H1 (cell line): ENCODE data around the gene TNS3. TPM values are rescaled to one million over a fixed set of nuclear protein-coding genes. Genes with fewer than 3 reads are reported as not detected.

Experiments
- CTCF ChIA-PET: fragments of 300-600 bp; sonication (Branson Sonifier 250); formaldehyde crosslinking; loops from one replicate; lab custom pipeline; 2021; ENCODE audit not compliant: partially characterized antibody; lab: Charles Lee
- POLR2A ChIA-PET: fragments of 300-600 bp; sonication (Branson Sonifier 250); formaldehyde crosslinking; loops from one replicate; lab custom pipeline; 2021; ENCODE audit warnings: inconsistent platforms; ENCODE audit not compliant: partially characterized antibody; lab: Charles Lee
- DNase-seq, 2 experiments: peaks; one replicate each; pipeline versions ENCODE4 v3.0.0 to v3.0.0-alpha.2; 2010 to 2022; ENCODE audit warnings: low spot score in 2 of 2, low read depth in 1 of 2, mixed read lengths in 1 of 2
- FAIRE-seq: peaks from 2 replicates; lab custom pipeline; 2011; peaks lifted over from hg19 to GRCh38; lab: Jason Lieb, UNC
- H2AFZ ChIP-seq: 2 replicates; pipeline ENCODE4 v1.8.1; 2012; ENCODE audit warnings: low read length, inconsistent platforms
- H2AK5ac ChIP-seq: 2 replicates; pipeline ENCODE4 v1.6.1; 2013; ENCODE audit warnings: low read depth, low read length
- H2BK120ac ChIP-seq: replicated peaks from 2 replicates; pipeline ENCODE3; 2013; ENCODE audit warnings: low read depth, low read length, inconsistent platforms
- H2BK12ac ChIP-seq: 2 replicates; pipeline ENCODE4 v1.6.1; 2013; ENCODE audit warnings: low read depth, low read length
- H2BK15ac ChIP-seq: 2 replicates; pipeline ENCODE4 v1.6.1; 2013; ENCODE audit warnings: low read length
- H2BK20ac ChIP-seq: 2 replicates; pipeline ENCODE4 v1.6.1; 2013; ENCODE audit warnings: low read length
- H2BK5ac ChIP-seq: 2 replicates; pipeline ENCODE4 v1.6.1; 2013; ENCODE audit warnings: low read depth, low read length
- H3K14ac ChIP-seq: 2 replicates; pipeline ENCODE4 v1.6.1; 2013; ENCODE audit warnings: inconsistent platforms; ENCODE audit not compliant: insufficient read length
- H3K18ac ChIP-seq: 2 replicates; pipeline ENCODE4 v1.6.1; 2013; ENCODE audit warnings: low read length; ENCODE audit errors: extremely low read depth
- H3K23ac ChIP-seq: 2 replicates; pipeline ENCODE4 v1.6.1; 2013; ENCODE audit warnings: inconsistent platforms; ENCODE audit not compliant: insufficient read length
- H3K23me2 ChIP-seq: 2 replicates; pipeline ENCODE4 v1.6.1; 2013; ENCODE audit warnings: low read depth, low read length
- H3K27ac ChIP-seq: 2 replicates; pipeline ENCODE4 v1.6.1; 2011; ENCODE audit warnings: low read depth, low read length, inconsistent platforms
- H3K27me3 ChIP-seq, 4 experiments: replicated peaks in 1 of 4; 1 replicate in 1 of 4; 2 replicates in 3 of 4; pipeline versions ENCODE4 v1.6.1 to v1.8.1; 2011 to 2013; ENCODE audit warnings: low read length in 3 of 4, mild to moderate bottlenecking in 3 of 4, inconsistent platforms in 2 of 4, mixed read lengths in 2 of 4, moderate library complexity in 1 of 4; ENCODE audit not compliant: control insufficient read depth in 3 of 4, insufficient read depth in 3 of 4; ENCODE audit errors: extremely low read depth in 1 of 4
- H3K36me3 ChIP-seq, 4 experiments: 2 replicates each; pipeline versions ENCODE4 v1.6.1 to v1.8.1; 2011 to 2013; ENCODE audit warnings: mild to moderate bottlenecking in 4 of 4, low read length in 3 of 4, moderate library complexity in 2 of 4, control low read depth in 1 of 4, inconsistent platforms in 1 of 4; ENCODE audit not compliant: insufficient read depth in 4 of 4, control insufficient read depth in 2 of 4
- H3K4ac ChIP-seq: replicated peaks from 2 replicates; pipeline ENCODE3; 2013; ENCODE audit warnings: low read length, low read depth, mixed read lengths, inconsistent platforms; ENCODE audit not compliant: insufficient read length
- H3K4me1 ChIP-seq, 4 experiments: replicated peaks in 1 of 4; 1 replicate in 1 of 4; 2 replicates in 3 of 4; pipeline versions ENCODE4 v1.6.1 to v1.8.1; 2011 to 2013; ENCODE audit warnings: low read length in 3 of 4, inconsistent platforms in 2 of 4, mixed read lengths in 1 of 4; ENCODE audit not compliant: insufficient read depth in 4 of 4, control insufficient read depth in 3 of 4
- H3K4me2 ChIP-seq, 2 experiments: 2 replicates each; pipeline versions ENCODE4 v1.6.1 to v1.8.1; 2011 to 2013; ENCODE audit warnings: low read depth in 2 of 2, low read length in 2 of 2, control low read depth in 1 of 2, inconsistent platforms in 1 of 2, mild to moderate bottlenecking in 1 of 2; ENCODE audit not compliant: insufficient read depth in 1 of 2
- H3K4me3 ChIP-seq, 4 experiments: fragments of 200-600, 300-600 bp in 1 of 4; sonication (generic), shearing (Covaris generic), sonication (Bioruptor Twin) in 1 of 4; 2 replicates each; pipeline versions ENCODE4 v1.5.1 to v1.8.1; 2011 to 2016; ENCODE audit warnings: low read length in 4 of 4, low read depth in 3 of 4, control low read depth in 2 of 4, inconsistent platforms in 2 of 4, mild to moderate bottlenecking in 2 of 4, mixed read lengths in 1 of 4, moderate library complexity in 1 of 4; ENCODE audit not compliant: insufficient read depth in 2 of 4; ENCODE audit errors: extremely low read depth in 1 of 4
- H3K56ac ChIP-seq: replicated peaks from 2 replicates; pipeline ENCODE3; 2013; ENCODE audit warnings: low read depth, mild to moderate bottlenecking, mixed read lengths, low read length, inconsistent platforms; ENCODE audit not compliant: insufficient read length
- H3K79me1 ChIP-seq: 2 replicates; pipeline ENCODE4 v1.6.1; 2013; ENCODE audit warnings: low read depth, low read length, control low read depth
- H3K79me2 ChIP-seq, 2 experiments: 2 replicates each; pipeline versions ENCODE4 v1.6.1 to v1.8.1; 2012 to 2013; ENCODE audit warnings: low read length in 2 of 2, mild to moderate bottlenecking in 2 of 2, inconsistent platforms in 1 of 2; ENCODE audit not compliant: insufficient read depth in 2 of 2, control insufficient read depth in 1 of 2
- H3K9ac ChIP-seq, 4 experiments: replicated peaks in 1 of 4; 1 replicate in 1 of 4; 2 replicates in 3 of 4; pipeline versions ENCODE4 v1.6.1 to v1.8.1; 2011 to 2013; ENCODE audit warnings: low read depth in 3 of 4, low read length in 3 of 4, control low read depth in 2 of 4, mild to moderate bottlenecking in 2 of 4, moderate library complexity in 2 of 4, inconsistent platforms in 1 of 4; ENCODE audit errors: extremely low read depth in 1 of 4
- H3K9me3 ChIP-seq, 2 experiments: 2 replicates each; pipeline versions ENCODE4 v1.6.1 to v1.8.1; 2012 to 2013; ENCODE audit warnings: mild to moderate bottlenecking in 2 of 2, moderate library complexity in 2 of 2, control low read depth in 1 of 2, inconsistent platforms in 1 of 2, low read depth in 1 of 2, low read length in 1 of 2, mixed read lengths in 1 of 2; ENCODE audit not compliant: insufficient read depth in 2 of 2
- H4K20me1 ChIP-seq, 2 experiments: replicated peaks in 1 of 2; 2 replicates each; pipeline versions ENCODE3 to v1.8.1; 2011 to 2013; ENCODE audit warnings: inconsistent platforms in 2 of 2, low read length in 2 of 2, mild to moderate bottlenecking in 1 of 2; ENCODE audit not compliant: insufficient read depth in 2 of 2, control insufficient read depth in 1 of 2
- H4K5ac ChIP-seq: 2 replicates; pipeline ENCODE4 v1.6.1; 2013; ENCODE audit warnings: low read length, low read depth, mixed read lengths, inconsistent platforms; ENCODE audit not compliant: insufficient read length
- H4K8ac ChIP-seq: 2 replicates; pipeline ENCODE4 v1.8.0; 2013; ENCODE audit warnings: mild to moderate bottlenecking, moderate library complexity, low read length, inconsistent platforms; ENCODE audit not compliant: insufficient read depth; ENCODE audit errors: extremely low read depth
- H4K91ac ChIP-seq: replicated peaks from 2 replicates; pipeline ENCODE3; 2013; ENCODE audit warnings: low read length, mixed read lengths, inconsistent platforms; ENCODE audit not compliant: insufficient read length
- ASH2L ChIP-seq: fragments of 200-600, 300-600 bp; sonication (generic); IDR thresholded peaks from one replicate; pipeline ENCODE4 v1.7.1; 2017; ENCODE audit warnings: low read length
- CREB1 ChIP-seq: IDR thresholded peaks from 2 replicates; pipeline ENCODE4 v1.6.1; 2012; ENCODE audit warnings: inconsistent platforms
- HDAC2 ChIP-seq, 2 experiments: fragments of 300-600 bp in 1 of 2; sonication (generic) in 1 of 2; IDR thresholded peaks; 2 replicates each; pipeline ENCODE4 v1.6.1; 2011 to 2012; ENCODE audit warnings: low read depth in 2 of 2, low read length in 2 of 2, mild to moderate bottlenecking in 2 of 2, moderate library complexity in 2 of 2, borderline replicate concordance in 1 of 2, inconsistent platforms in 1 of 2
- TAF7 ChIP-seq: optimal IDR thresholded peaks from 2 replicates; pipeline ENCODE3; 2011; ENCODE audit warnings: low read depth, mild to moderate bottlenecking, inconsistent platforms, low read length, moderate library complexity, borderline replicate concordance
- WGBS, 2 experiments: shearing (Covaris generic) in 1 of 2; methylation state at CpG; one replicate each; pipeline versions ENCODE4 v1.1.6 to v1.1.7; 2013 to 2015; ENCODE audit warnings: low lambda C conversion rate in 2 of 2, mixed read lengths in 2 of 2, inconsistent platforms in 1 of 2, low coverage in 1 of 2, missing lambda C conversion rate in 1 of 2; ENCODE audit not compliant: insufficient replicate concordance in 2 of 2, insufficient coverage in 1 of 2, insufficient read length in 1 of 2; ENCODE audit errors: extremely low coverage in 1 of 2, missing lambda C conversion rate in 1 of 2; 5-methylcytosine and 5-hydroxymethylcytosine counted together
- polyA plus RNA-seq, 7 experiments: library from polyadenylated mRNA; depleted of rRNA in 3 of 7; stranded (reverse) in 5 of 7; unstranded in 2 of 7; fragments of >200 nt in 5 of 7; fragments of 200-250 nt in 2 of 7; gene quantifications; 1 replicate in 5 of 7; 2 replicates in 1 of 7; 4 replicates in 1 of 7; pipeline versions ENCODE4 v1.2.1 to v1.2.3, GENCODE V29; 2011 to 2013; ENCODE audit warnings: missing spikeins in 2 of 7, mixed read lengths in 2 of 7
- total RNA-seq: library from RNA; stranded (reverse); fragmentation: NEBNext Ultra II Directional; extraction: Animal tissue kit (Norgen Biotek cat#: 25700); gene quantifications from 2 replicates; pipeline ENCODE4 v1.2.1, GENCODE V29; 2021

Gene TNS3
- total and polyA plus RNA-seq, 2 of the 8 experiments (the other 6 are each of a cell fraction or from before 2014, with no cell fraction given), result 11.9 to 24.2 TPM

DNA sequence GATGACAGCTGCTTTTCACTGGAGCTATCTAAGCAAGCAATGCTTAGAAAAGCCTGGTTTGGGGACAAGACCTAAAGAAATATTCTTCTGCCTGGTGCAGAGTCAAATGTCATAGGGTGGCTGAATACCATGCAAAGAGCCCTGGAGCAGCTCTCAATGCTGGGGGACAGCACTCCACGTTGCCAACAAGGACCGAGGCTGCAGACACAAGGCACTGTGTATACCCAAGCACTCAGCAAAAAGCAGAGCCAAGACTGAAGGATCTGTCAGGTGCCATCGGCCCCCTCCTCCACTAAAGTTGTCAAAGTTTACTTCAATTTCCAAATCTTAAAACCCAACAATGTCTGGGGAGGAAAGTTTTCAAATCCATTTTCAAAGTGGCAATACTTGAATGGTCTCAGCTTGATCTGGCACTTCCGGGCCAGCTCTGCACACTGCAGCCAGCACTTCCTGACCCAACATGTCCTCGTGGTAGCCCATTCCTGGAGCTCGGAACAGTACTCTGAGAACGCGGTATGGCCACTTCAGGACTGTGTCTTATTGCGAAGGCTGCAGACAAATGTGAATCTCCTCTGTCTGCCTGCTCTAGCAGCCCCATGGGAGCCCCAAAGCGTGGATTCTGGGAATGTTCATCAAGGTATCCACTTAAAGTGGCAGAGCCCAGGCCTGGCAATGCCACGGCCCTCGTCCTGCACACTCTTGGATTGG, 191.8 kb downstream of the TNS3 start:
- Histone ChIP-seq H2BK12ac (no peak overlapping the region), H3K4me1 (no peaks in the 10 kb centered on the region), H2AFZ (no peak overlapping the region), H3K14ac (no peak overlapping the region), H3K9me3 (no peaks in the 10 kb centered on the region)
- TF ChIP-seq CREB1 (no peak), HDAC2 (IDR thresholded peaks at IDR 0.05; ENCODE audit: borderline replicate concordance in 1 of 2, low read depth in 2 of 2, low read length in 2 of 2) (no peak), TAF7 (no peak), ASH2L (no peak)
- TF ChIP-seq, all 59 proteins: peak for 0
- H3K36me3 ChIP-seq, result peaks cover 0 to 8% (median under 1%) of the 10 kb centered on the region in 4 experiments; a peak in 2 of 8 replicates
- CTCF ChIA-PET, result interaction anchor here (0.6 to 0.9 kb wide), 4 partner anchors 10 to 1217 kb away, joined by 3 to 4 read pairs (median 3); no protein-coding TSS in a partner anchor
- H3K56ac ChIP-seq, result no peak overlapping the region
- WGBS, 2 experiments, result 72% methylated on average over 12 of the region's 12 CpGs; no CpG with 5 or more reads in 1 of the 2 experiments
- no peaks in the 10 kb centered on the region for H3K27me3 ChIP-seq
- H3K4me2 ChIP-seq, result no peak overlapping the region
- no peak overlapping the region for H2BK15ac ChIP-seq
- H3K27ac ChIP-seq, result no peak overlapping the region
- POLR2A ChIA-PET, result no interaction called here
- FAIRE-seq (no peak), DNase-seq (no peak)
- H3K9ac ChIP-seq, result no peak overlapping the region
- H2BK20ac ChIP-seq, result no peak overlapping the region
- no peak overlapping the region for H2BK5ac ChIP-seq
- no peak overlapping the region for H3K4me3 ChIP-seq
- H2AK5ac ChIP-seq, result no peak overlapping the region
- no peak overlapping the region for H3K18ac ChIP-seq
- H3K23me2 ChIP-seq, result 0 out of 2 replicates have a peak, but pooled peaks cover 2% of the 10 kb centered on the region
- H3K79me2 ChIP-seq, result no peaks in the 10 kb centered on the region
- H4K5ac ChIP-seq, result no peak overlapping the region
- no peak overlapping the region for H3K4ac ChIP-seq
- H4K8ac ChIP-seq, result no peak overlapping the region
- no peak overlapping the region for H3K23ac ChIP-seq
- no peaks in the 10 kb centered on the region; the same call in 1 of the 2 replicates for H3K79me1 ChIP-seq
- H4K20me1 ChIP-seq, result peaks cover 0 to 2% of the 10 kb centered on the region in 2 experiments
- no peak overlapping the region for H4K91ac ChIP-seq
- no peak overlapping the region for H2BK120ac ChIP-seq
